LoVo (cell line): ENCODE data around the gene USH2A.

Experiments used
- DNase-seq: peaks from one replicate; pipeline ENCODE4 v3.0.0-alpha.2; 2016; ENCODE audit warnings: low spot score

The USH2A gene

DNA sequence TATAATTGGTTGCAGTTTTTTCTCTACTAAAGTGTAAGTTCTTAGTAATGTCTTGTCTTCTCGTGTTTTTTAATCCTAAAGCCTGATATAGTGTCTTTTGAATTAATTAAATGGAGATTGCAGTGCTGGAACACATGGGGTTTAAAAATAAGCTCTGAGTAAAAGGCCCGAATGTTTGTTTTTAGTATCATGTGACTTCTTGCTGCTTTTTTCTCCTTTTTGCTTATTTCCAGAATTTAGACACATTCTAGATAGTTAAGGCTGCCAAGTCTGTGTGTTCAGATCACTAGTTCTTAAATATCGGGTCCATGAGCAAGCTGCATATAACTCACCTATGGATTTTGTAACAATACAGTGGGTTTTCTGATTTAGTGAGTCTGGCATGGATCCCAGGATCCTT lies 828.6 kb downstream of the USH2A start:
- no peak for DNase-seq

DNA sequence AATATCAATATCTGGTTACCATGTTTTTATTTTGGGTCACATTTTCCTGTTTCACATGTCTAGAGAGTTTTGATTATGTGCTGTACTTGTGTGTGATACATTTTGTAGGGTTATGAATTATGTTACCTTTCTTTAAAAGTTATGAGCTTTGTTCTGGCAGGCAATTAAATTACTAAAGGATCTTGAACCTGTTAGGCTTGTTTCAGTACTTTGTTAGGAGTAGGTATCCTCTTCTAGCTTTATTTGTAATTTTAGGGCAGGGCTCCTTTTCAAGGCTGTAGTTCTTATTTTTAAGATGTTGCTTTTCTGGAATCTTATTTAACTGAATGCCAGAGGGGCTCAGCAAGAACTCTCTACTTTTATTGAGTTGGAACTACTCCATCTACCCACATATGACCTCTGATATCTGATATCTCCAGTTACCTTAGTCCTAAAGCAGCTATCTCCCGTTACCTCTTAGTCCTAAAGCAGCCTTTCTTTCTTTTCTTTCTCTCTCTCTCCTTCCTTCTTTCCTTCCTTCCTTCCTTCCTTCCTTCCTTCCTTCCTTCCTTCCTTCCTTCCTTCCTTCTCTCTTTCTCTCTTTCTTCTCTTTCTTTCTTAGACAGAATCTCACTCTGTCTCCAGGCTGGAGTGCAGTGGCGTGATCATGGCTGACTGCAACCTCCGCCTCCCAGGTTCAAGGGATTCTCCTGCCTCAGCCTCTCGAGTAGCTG lies 832.3 kb downstream of the USH2A start:
- no peak for DNase-seq

DNA sequence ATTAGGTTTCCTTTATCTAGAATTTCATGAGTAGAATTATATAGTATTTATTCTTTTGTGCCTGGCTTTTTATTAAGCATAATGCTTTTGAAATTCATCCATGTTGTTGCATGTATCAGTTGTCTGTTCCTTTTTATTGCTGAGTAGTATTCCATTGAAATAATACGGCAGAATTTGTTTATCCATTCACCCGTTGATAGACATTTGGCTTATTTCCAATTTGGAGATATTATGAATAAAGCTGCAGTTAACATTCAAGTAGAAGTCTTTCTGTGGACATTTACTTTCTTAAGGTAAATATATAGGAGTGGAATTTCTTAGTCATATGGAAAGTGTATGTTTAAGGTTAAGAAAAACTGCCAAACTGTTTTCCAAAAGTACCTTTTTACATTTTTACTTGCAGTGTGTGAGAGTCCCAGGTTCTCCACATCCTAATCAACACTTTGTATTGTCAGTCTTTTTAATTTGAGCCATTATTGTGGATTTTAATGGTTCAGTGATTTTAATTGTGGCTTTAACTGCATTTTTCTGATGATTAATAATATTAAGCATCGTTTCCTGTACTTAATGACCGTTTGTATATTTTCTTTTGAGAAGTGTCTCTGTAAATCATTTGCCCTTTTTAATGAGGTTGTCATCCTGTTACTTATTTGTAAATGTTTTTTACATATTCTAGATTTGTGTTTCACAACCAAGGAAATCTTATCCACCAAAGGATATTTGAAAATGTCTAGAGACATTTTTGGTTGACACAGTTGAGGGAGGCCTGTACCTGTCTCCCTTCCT lies 833.4 kb downstream of the USH2A start:
- no peak for DNase-seq

GRCh38 chr1:215584389-215584788 lies 838.9 kb downstream of the USH2A start:
- no peak for DNase-seq

- DNase-seq, result peak; percentile 53
These were observed 840.0 kb downstream of the USH2A start for GRCh38 chr1:215583185-215583749.

DNA sequence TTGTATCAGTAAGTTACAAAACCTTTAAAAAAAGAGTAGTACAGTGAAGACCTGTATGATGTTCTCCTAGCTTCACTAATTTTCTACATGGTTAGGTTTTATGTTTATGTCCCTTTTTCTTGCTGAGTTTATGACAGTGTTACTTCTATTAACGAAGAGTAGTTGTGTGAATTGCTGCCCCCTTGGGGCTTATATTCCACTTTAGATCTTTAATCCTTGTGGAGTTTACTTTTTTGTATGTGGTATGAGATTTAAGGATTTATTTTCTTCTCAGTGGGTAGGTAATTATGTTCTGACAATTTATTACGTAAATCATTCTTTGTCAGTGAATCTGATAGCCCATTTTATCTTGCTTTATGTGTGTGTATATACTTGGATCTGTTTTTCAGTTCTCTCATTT lies 841.4 kb downstream of the USH2A start:
- no peak for DNase-seq
